Stimulated activated CD4-positive, alpha-beta T cell treated with anti-CD3 and anti-CD28 coated beads, Interleukin-12 subunit alpha, Interleukin-12 subunit beta, amount 100 ng/mL, for 24 hours (primary cell): ENCODE measurements around the gene SLC38A11.
"Not testable (repeated sequence)": the region's sequence is repeated elsewhere in the genome, so short reads cannot be mapped to it uniquely, and the experiment has no call there.

Experiments
- DNase-seq, 2 experiments: peaks; one replicate each; pipeline ENCODE4 v3.0.0-alpha.2; 2020; ENCODE audit warnings: low read depth in 2 of 2

SLC38A11 gene

GRCh38 chr2:164879901-164880535 is 75.3 kb downstream of the SLC38A11 start:
- no peak for DNase-seq

- no peak for DNase-seq
Measured at GRCh38 chr2:164877927-164878326, 77.4 kb downstream of the SLC38A11 start.

GRCh38 chr2:164877169-164877568 is 78.2 kb downstream of the SLC38A11 start:
- DNase-seq = no peak

GRCh38 chr2:164875334-164876205 is 79.8 kb downstream of the SLC38A11 start:
- no peak for DNase-seq

- DNase-seq = no peak
Measured at GRCh38 chr2:164873210-164873908, 82.0 kb downstream of the SLC38A11 start.

DNA sequence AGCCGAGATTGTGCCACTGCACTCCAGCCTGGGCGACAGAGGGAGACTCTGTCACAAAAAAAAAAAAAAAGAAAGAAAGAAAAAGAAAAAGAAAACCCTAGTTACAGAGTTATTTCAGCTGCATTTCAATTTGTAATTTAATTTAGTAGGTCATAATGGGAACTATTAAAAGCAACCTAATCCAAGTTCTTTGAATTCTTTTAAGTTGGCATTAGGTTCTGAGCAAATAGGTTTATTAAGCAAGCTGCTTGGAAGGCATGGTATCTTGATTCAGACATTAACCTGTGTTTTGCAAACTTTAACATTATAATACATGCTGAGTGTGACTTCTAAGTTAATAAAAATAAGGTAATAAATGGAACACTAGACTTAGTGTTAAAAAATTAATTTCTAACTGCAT is 83.9 kb downstream of the SLC38A11 start:
- no peak for DNase-seq

- DNase-seq = no peak
Measured at GRCh38 chr2:164869420-164869772, 85.9 kb downstream of the SLC38A11 start.

- DNase-seq = no peak
Measured at GRCh38 chr2:164868563-164869419, 86.5 kb downstream of the SLC38A11 start.

GRCh38 chr2:164867779-164868397 is 87.4 kb downstream of the SLC38A11 start:
- DNase-seq = no peak

DNA sequence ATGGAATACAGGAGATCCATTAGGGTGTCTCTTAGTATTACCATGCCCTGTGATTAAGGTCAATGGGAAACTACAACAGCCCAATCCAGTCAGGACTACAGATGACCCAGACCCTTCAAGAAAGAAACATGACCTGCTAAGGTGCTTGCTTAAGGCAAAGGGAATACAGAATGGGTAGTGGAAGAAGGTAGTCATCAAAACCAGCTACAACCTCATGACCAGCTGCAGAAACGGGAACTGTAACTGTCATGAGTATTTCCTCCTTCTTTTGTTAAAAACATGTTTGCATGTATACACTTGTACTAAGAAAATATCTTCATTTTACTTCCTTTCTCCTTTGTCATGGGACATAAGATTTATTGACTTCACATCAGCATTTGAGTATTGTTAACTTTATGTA is 88.9 kb downstream of the SLC38A11 start:
- not testable (repeated sequence) for DNase-seq

GRCh38 chr2:164860694-164861042 is 94.7 kb downstream of the SLC38A11 start:
- no peak for DNase-seq

- DNase-seq = not testable (repeated sequence)
Measured at GRCh38 chr2:164859906-164860693, 95.2 kb downstream of the SLC38A11 start.

DNA sequence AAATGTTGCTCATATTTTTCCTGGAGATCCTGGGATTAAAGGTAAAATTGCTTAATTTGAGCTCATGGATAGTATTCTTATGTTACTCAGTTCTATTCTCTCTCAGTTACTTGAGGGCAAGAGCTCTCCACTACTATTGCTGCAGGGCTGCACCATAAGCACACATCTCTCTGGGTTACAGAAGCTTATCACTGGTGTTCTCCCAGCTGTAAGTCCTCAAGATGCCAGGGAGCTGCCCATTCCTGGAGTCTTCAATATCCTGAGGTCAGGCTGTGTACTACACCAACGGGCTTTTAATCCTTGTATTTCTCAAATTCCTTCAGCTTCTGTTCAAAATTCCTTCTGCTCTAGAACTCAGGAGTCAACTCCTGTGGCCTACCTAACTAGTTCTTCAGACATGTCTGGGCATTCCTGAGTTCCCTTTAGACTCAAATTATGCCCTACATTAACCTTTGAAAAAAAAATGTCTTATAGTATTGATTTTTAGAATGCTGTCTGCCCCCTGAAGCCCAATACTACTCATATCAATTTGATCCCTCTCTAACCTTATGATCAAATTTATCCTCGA is 96.0 kb downstream of the SLC38A11 start:
- no peak for DNase-seq

GRCh38 chr2:164852086-164852485 is 103.2 kb downstream of the SLC38A11 start:
- DNase-seq = no peak

- DNase-seq = no peak
Measured at GRCh38 chr2:164850235-164850634, 105.1 kb downstream of the SLC38A11 start.

- DNase-seq = no peak
Measured at GRCh38 chr2:164849506-164849905, 105.8 kb downstream of the SLC38A11 start.

DNA sequence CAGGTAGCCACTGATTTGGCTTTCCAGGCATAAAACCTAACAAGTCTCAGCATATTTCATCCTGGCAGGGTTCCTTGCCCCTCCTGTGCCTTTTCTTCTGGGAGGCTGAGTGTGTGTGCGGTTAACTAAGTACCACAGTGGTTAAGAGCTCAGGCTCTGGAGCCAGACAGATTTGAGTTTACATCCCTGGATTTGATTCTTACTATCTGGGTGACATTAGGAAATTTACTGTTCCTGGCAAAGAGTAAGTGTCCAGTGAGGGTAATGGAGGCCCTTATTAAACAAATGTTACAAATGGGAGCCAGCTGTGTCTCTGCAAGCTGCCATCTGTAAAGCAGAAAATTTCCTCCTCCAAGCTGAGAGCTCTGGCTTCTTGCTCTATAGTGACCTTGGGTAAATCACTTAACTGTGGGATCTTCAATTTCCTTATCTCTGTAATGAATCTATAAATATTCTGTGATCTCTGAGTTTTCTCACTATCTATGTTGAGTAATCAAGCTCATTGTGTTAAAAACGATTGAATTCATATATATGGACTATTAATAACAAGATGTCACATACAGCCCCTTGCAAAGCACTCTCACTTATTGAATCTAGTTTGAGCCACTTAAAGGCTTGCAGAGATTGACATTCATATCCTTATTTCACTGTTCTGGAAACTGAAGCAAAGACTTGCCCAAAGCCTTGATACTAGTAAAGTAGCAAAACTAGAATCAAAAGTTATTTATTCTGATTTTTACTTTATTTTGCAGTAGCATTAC is 107.2 kb downstream of the SLC38A11 start:
- no peak for DNase-seq

- DNase-seq = no peak
Measured at GRCh38 chr2:164847291-164847690, 108.0 kb downstream of the SLC38A11 start.

- no peak for DNase-seq
Measured at GRCh38 chr2:164846276-164846675, 109.0 kb downstream of the SLC38A11 start.
